Gastrocnemius medialis (tissue), 4 donors: ENCODE data around the gene CYTIP.

Experiments
- POLR2A ChIP-seq, 2 donors: fragments of 450-650 bp; IDR thresholded peaks; one replicate each; pipeline ENCODE4 v1.6.1; 2017; ENCODE audit warnings: antibody characterized with exemption in 2 of 2, mild to moderate bottlenecking in 2 of 2, moderate library complexity in 2 of 2
- TF ChIP-seq, protein P1 (sequence below), 5 experiments: fragments of 450-650 bp in 3 of 5; fragments of 200-600 bp in 2 of 5; sonication (generic) in 2 of 5; IDR thresholded peaks in 4 of 5; conservative IDR thresholded peaks in 1 of 5; 1 replicate in 4 of 5; 2 replicates in 1 of 5; pipeline ENCODE4 v1.5.1; 2016 to 2019; ENCODE audit warnings: antibody characterized with exemption in 5 of 5, mild to moderate bottlenecking in 3 of 5, moderate library complexity in 3 of 5

- TF ChIP-seq, protein P1, sequence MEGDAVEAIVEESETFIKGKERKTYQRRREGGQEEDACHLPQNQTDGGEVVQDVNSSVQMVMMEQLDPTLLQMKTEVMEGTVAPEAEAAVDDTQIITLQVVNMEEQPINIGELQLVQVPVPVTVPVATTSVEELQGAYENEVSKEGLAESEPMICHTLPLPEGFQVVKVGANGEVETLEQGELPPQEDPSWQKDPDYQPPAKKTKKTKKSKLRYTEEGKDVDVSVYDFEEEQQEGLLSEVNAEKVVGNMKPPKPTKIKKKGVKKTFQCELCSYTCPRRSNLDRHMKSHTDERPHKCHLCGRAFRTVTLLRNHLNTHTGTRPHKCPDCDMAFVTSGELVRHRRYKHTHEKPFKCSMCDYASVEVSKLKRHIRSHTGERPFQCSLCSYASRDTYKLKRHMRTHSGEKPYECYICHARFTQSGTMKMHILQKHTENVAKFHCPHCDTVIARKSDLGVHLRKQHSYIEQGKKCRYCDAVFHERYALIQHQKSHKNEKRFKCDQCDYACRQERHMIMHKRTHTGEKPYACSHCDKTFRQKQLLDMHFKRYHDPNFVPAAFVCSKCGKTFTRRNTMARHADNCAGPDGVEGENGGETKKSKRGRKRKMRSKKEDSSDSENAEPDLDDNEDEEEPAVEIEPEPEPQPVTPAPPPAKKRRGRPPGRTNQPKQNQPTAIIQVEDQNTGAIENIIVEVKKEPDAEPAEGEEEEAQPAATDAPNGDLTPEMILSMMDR (IDR thresholded peaks at IDR 0.05 in 4 of 5, conservative IDR thresholded peaks at IDR 0.05 in 1 of 5), result no peak
- TF ChIP-seq POLR2A (IDR thresholded peaks at IDR 0.05), result no peak
These were observed 25.8 kb upstream of the CYTIP start for GRCh38 chr2:157469726-157470125.
